Subcutaneous preadipocyte (primary cell): ENCODE results near the gene RPL4. TPM values are rescaled to one million over a fixed set of nuclear protein-coding genes. Genes with fewer than 3 reads are reported as not detected.

Experiments used
- small RNA-seq: library from RNA; depleted of rRNA; stranded (forward); fragments of <200 nt; gene quantifications from one replicate; pipeline ENCODE3, GENCODE V24; 2012
- total RNA-seq: library from RNA; depleted of rRNA; stranded (reverse); fragments of >200 nt; gene quantifications from 2 replicates; pipeline ENCODE4 v1.2.3, GENCODE V29; 2012

Gene RPL4
- 2,872 and 3,457 TPM in 2 replicates for total RNA-seq

DNA sequence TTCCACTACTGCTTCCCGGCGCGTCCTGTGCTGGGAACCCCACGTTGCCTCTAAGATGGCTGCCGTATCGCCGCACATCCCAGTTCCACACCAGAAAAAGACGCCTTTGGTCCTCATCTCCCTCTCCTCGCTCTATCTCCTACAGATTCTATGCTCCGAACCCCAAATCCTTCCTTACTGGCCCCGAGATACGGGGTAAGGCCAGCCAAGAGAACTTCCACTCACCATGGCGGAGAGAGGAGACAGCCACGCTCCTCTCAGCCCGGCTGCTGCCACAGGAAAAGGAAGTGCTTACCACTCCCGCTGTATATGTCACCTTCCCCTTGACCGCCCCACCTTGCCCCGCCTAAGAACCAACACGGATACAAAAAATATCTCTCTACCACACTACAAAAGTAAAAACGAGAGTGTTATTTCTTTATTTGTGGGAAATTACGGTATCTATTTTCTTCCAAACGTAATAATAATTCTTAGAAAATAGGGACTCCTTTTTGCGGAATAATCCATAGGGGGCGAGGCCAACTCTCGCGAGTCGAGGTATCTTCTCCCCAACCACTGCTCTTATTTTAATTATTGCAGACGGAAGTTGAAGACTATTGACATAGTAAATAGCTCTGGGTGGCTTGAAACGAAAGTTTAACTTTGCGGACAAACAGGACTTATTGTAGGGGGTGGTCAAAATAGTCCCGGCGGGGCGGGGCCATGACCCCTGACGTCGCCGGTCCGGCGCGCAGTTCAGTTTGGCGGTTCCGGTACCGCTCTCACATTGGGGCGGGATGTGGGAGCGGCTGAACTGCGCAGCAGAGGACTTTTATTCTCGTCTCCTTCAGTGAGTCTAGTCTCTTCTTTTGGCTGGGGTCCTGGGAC is at the start of gene RPL4, which contains the start of gene ZWILCH:
TSS of gene RPL4 (minus strand) at position 293 of the 867 bp plus-strand sequence. CDS start at position 228, 65 bp downstream.
TSS of gene ZWILCH (plus strand) at position 764 of the 867 bp plus-strand sequence. CDS start at position 777, 13 bp downstream.

GRCh38 chr15:66497502-66498455 is 6.9 kb downstream of the RPL4 start, which contains the start of gene SNAPC5:
Gene SNAPC5 (minus strand): TSS chr15:66497762. CDS start chr15:66497731, 31 bp downstream.

Small RNA genes within 50 kb of the gene (small RNA-seq; reads per million reads assigned to genes)
- gene MIR4512 (0.11 reads per million), gene RF01159 (not detected), gene SNORD16 (not detected), gene SNORD18A (not detected), gene SNORD18B (not detected), gene SNORD18C (not detected)

Other genes starting within 250 kb of the RPL4 start
- gene DIS3L, start 211.3 kb downstream of the RPL4 start, total RNA-seq: 19.7 and 23.5 TPM in 2 replicates
- 15.4 and 19.0 TPM in 2 replicates for gene TIPIN, start 148.2 kb downstream of the RPL4 start, total RNA-seq
- gene MAP2K1, start 117.9 kb downstream of the RPL4 start, total RNA-seq: 18.0 and 25.6 TPM in 2 replicates
- 13.2 and 15.6 TPM in 2 replicates for gene SNAPC5, start 7.1 kb downstream of the RPL4 start, total RNA-seq
- 18.7 and 40.5 TPM in 2 replicates for gene ZWILCH, start 471 bp upstream of the RPL4 start, total RNA-seq
- gene LCTL, start 61.1 kb upstream of the RPL4 start, total RNA-seq: not detected in 2 replicates
- gene SMAD6, start 197.4 kb upstream of the RPL4 start, total RNA-seq: 7.7 and 13.9 TPM in 2 replicates